Occipital lobe (tissue), 2 donors: ENCODE results near the gene TNNT2. TPM values are rescaled to one million over a fixed set of nuclear protein-coding genes. Genes with fewer than 3 reads are reported as not detected.

ENCODE experiments used
- DNase-seq: peaks from one replicate; lab custom pipeline; 2025; lab: John Stamatoyannopoulos, UW
- total RNA-seq: library from RNA; depleted of rRNA; stranded (reverse); fragments of >200 nt; gene quantifications from one replicate; pipeline ENCODE4 v1.2.3, GENCODE V29; 2014

Gene TNNT2
- total RNA-seq, 1 donor from 2014 or later: not detected

- no peak for DNase-seq
Observed at GRCh38 chr1:201403359-201403758, 25.9 kb upstream of the TNNT2 start.

GRCh38 chr1:201401700-201402099, 24.2 kb upstream of the TNNT2 start:
- DNase-seq: no peak

GRCh38 chr1:201400852-201401230, 23.4 kb upstream of the TNNT2 start:
- DNase-seq: no peak

GRCh38 chr1:201400212-201400851, 22.9 kb upstream of the TNNT2 start:
- no peak for DNase-seq

GRCh38 chr1:201399352-201400126, 22.1 kb upstream of the TNNT2 start:
- no peak for DNase-seq

- no peak for DNase-seq
Observed at GRCh38 chr1:201399018-201399351, 21.5 kb upstream of the TNNT2 start, which contains the start of gene LAD1. LAD1 (minus strand) TSS chr1:201399324; CDS start chr1:201399306, 18 bp downstream.

- DNase-seq: no peak
Observed at GRCh38 chr1:201397675-201398074, 20.2 kb upstream of the TNNT2 start.

- DNase-seq: no peak
Observed at GRCh38 chr1:201396861-201397464, 19.5 kb upstream of the TNNT2 start.

GRCh38 chr1:201395936-201396335, 18.5 kb upstream of the TNNT2 start:
- DNase-seq: no peak

- no peak for DNase-seq
Observed at GRCh38 chr1:201394591-201394990, 17.1 kb upstream of the TNNT2 start.

- no peak for DNase-seq
Observed at GRCh38 chr1:201393076-201393475, 15.6 kb upstream of the TNNT2 start.

GRCh38 chr1:201391651-201392511, 14.4 kb upstream of the TNNT2 start:
- no peak for DNase-seq

- DNase-seq: no peak
Observed at GRCh38 chr1:201391225-201391624, 13.7 kb upstream of the TNNT2 start.

- no peak for DNase-seq
Observed at GRCh38 chr1:201389051-201389450, 11.6 kb upstream of the TNNT2 start.

- no peak for DNase-seq
Observed at GRCh38 chr1:201386208-201386607, 8.7 kb upstream of the TNNT2 start.

- DNase-seq: no peak
Observed at GRCh38 chr1:201385299-201385891, 7.9 kb upstream of the TNNT2 start.

GRCh38 chr1:201384406-201384782, 6.9 kb upstream of the TNNT2 start:
- no peak for DNase-seq

GRCh38 chr1:201383647-201384405, 6.3 kb upstream of the TNNT2 start:
- DNase-seq: no peak

GRCh38 chr1:201381130-201381529, 3.6 kb upstream of the TNNT2 start:
- DNase-seq: no peak

GRCh38 chr1:201379733-201380242, 2.3 kb upstream of the TNNT2 start:
- DNase-seq: no peak
